Prostate gland (tissue), 2 donors: ENCODE results near the gene PIPOX. TPM values are rescaled to one million over a fixed set of nuclear protein-coding genes. Genes with fewer than 3 reads are reported as not detected.

Experiments
- DNase-seq: peaks from one replicate; pipeline ENCODE4 v3.0.0-alpha.2; 2019; ENCODE audit warnings: low spot score
- H3K27ac ChIP-seq, 2 donors: fragments of 200-600 bp; sonication (generic); 2 replicates each; pipeline ENCODE4 v1.5.1; 2017 to 2019
- H3K27me3 ChIP-seq: fragments of 200-600 bp; sonication (generic); replicated peaks from 2 replicates; pipeline ENCODE4 v1.5.1; 2019; ENCODE audit not compliant: insufficient read depth
- H3K36me3 ChIP-seq, 2 donors: fragments of 200-600 bp; sonication (generic); 1 replicate in 1 of 2; 2 replicates in 1 of 2; pipeline versions ENCODE4 v1.5.1 to v1.8.1; 2017 to 2019
- H3K4me1 ChIP-seq: fragments of 200-600 bp; sonication (generic); replicated peaks from 2 replicates; pipeline ENCODE4 v1.5.1; 2019
- H3K4me3 ChIP-seq, 2 donors: fragments of 200-600 bp; sonication (generic); 2 replicates each; pipeline ENCODE4 v1.5.1; 2017 to 2019
- H3K9me3 ChIP-seq: fragments of 200-600 bp; sonication (generic); 2 replicates; pipeline ENCODE4 v1.5.1; 2017
- POLR2A ChIP-seq: fragments of 450-650 bp; IDR thresholded peaks from one replicate; pipeline ENCODE4 v1.6.1; 2016; ENCODE audit warnings: antibody characterized with exemption, mild to moderate bottlenecking
- POLR2AphosphoS5 ChIP-seq: sonication (generic); formaldehyde crosslinking; IDR thresholded peaks from one replicate; pipeline ENCODE4 v1.6.1; 2017; ENCODE audit warnings: antibody characterized with exemption
- WGBS: methylation state at CpG from one replicate; pipeline ENCODE4 v1.1.5; 2018; 5-methylcytosine and 5-hydroxymethylcytosine counted together
- intact Hi-C: fragments of 100-400 bp; cut with DNase I; formaldehyde crosslinking; loops from one replicate; pipeline ENCODE4 v1.14.2; 2022
- total RNA-seq, 2 donors: library from RNA; depleted of rRNA; stranded (reverse); fragments of >200 nt; gene quantifications; one replicate each; pipeline ENCODE4 v1.1.0, GENCODE V29; 2016
- TF ChIP-seq, protein P1 (sequence below), 4 experiments: fragments of 200-600 bp in 2 of 4; fragments of 450-650 bp in 2 of 4; sonication (generic) in 2 of 4; IDR thresholded peaks; 1 replicate in 3 of 4; 2 replicates in 1 of 4; pipeline ENCODE4 v1.5.1; 2016 to 2019; ENCODE audit warnings: antibody characterized with exemption in 4 of 4, mild to moderate bottlenecking in 2 of 4, moderate library complexity in 2 of 4

Gene PIPOX
- total RNA-seq, 2 donors from 2014 or later: 3.1 to 6.2 TPM

GRCh38 chr17:29036584-29036983 lies 6.4 kb upstream of the PIPOX start:
- TF ChIP-seq, protein P1, sequence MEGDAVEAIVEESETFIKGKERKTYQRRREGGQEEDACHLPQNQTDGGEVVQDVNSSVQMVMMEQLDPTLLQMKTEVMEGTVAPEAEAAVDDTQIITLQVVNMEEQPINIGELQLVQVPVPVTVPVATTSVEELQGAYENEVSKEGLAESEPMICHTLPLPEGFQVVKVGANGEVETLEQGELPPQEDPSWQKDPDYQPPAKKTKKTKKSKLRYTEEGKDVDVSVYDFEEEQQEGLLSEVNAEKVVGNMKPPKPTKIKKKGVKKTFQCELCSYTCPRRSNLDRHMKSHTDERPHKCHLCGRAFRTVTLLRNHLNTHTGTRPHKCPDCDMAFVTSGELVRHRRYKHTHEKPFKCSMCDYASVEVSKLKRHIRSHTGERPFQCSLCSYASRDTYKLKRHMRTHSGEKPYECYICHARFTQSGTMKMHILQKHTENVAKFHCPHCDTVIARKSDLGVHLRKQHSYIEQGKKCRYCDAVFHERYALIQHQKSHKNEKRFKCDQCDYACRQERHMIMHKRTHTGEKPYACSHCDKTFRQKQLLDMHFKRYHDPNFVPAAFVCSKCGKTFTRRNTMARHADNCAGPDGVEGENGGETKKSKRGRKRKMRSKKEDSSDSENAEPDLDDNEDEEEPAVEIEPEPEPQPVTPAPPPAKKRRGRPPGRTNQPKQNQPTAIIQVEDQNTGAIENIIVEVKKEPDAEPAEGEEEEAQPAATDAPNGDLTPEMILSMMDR (IDR thresholded peaks at IDR 0.05): no peak
- no peak for TF ChIP-seq POLR2A
- no peak for TF ChIP-seq POLR2AphosphoS5
- no peak for DNase-seq
- Histone ChIP-seq H3K4me3 (no peak overlapping the region), H3K4me1 (no peaks in the 10 kb centered on the region), H3K9me3 (no peaks in the 10 kb centered on the region), H3K27me3 (no peaks in the 10 kb centered on the region), H3K27ac (no peak overlapping the region), H3K36me3 (no peaks in the 10 kb centered on the region)
- intact Hi-C loops: no loop called here
- 87% methylated on average over 5 of the region's 5 CpGs for WGBS

DNA sequence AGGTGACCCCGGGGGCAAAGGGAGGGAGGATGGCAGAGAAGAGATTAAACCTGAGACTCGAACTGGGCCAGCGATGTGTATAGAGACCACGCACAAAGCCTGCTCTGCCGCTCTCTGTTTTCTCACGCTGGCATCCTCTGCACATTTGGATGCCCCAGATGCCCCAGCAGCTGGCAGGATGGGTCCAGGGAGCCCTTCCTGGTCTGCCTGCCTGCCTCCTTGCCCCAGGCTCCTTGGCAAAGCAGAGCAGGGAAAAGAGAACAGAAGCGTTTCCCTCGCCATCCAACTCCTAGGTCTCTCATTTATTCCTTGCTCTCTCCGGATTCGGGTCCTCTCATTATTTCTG lies 5.2 kb upstream of the PIPOX start:
- H3K36me3 ChIP-seq: no peaks in the 10 kb centered on the region

GRCh38 chr17:29038085-29038795 lies 4.7 kb upstream of the PIPOX start:
- intact Hi-C loops: no loop called here
- WGBS: 24% methylated on average over 15 of the region's 15 CpGs

More for the DNA sequence above, 5.2 kb upstream of the PIPOX start:
- intact Hi-C loops: no loop called here
- no peak for DNase-seq
- Histone ChIP-seq H3K9me3 (no peaks in the 10 kb centered on the region), H3K4me3 (no peak overlapping the region), H3K27ac (no peak overlapping the region), H3K4me1 (no peaks in the 10 kb centered on the region), H3K27me3 (no peaks in the 10 kb centered on the region)
- 54% methylated on average over 10 of the region's 10 CpGs for WGBS
- no peak for TF ChIP-seq POLR2A
- TF ChIP-seq POLR2AphosphoS5: no peak
- TF ChIP-seq, protein P1 (IDR thresholded peaks at IDR 0.05): no peak

DNA sequence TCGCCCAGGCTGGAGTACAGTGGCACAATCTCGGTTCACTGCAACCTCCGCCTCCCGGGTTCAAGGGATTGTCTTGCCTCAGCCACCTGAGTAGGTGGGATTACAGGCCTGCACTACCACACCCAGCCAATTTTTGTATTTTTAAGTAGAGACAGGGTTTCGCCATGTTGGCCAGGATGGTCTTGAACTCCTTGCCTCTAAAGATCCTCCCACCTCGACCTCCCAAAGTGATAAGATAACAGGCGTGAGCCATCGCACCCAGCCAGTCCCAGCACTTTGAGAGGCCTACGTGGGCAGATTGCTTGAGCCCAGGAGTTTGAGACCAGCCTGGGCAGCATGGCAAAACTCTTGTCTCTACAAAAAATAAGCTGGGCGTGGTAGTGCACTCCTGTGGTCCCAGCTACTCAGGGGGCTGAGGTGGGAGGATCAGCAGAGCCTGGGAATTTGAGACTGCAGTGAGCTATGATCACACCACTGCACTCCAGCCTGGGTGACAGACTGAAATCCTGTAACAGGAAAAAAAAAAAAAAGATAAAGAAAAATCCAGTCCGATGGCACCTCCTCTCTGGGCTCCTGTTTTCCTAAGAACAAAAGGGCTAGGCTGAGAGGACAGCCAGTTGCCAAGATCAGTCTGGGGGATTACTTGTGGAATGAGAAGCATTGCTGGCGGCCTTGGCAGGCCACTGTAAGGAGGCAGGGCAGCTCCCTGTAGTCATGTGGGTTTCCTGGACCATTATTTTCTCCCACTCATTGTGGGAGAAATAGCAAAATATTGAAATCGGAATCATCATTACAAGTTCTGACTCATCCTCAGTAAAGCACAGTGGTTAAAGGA lies 3.0 kb upstream of the PIPOX start:
- H3K27ac ChIP-seq: no peak overlapping the region
- H3K27me3 ChIP-seq: no peaks in the 10 kb centered on the region
- no peaks in the 10 kb centered on the region for H3K36me3 ChIP-seq
- no peak overlapping the region for H3K4me3 ChIP-seq
- TF ChIP-seq, protein P1 (IDR thresholded peaks at IDR 0.05): no peak
- TF ChIP-seq POLR2A (no peak), POLR2AphosphoS5 (no peak)
- H3K4me1 ChIP-seq: no peaks in the 10 kb centered on the region
- DNase-seq: peak; percentile 28
- no peaks in the 10 kb centered on the region for H3K9me3 ChIP-seq
- intact Hi-C loops: no loop called here
- WGBS: 73% methylated on average over 10 of the region's 13 CpGs

More at GRCh38 chr17:29038085-29038795, 4.7 kb upstream of the PIPOX start:
- Histone ChIP-seq H3K9me3 (no peaks in the 10 kb centered on the region), H3K27me3 (no peaks in the 10 kb centered on the region), H3K4me1 (no peaks in the 10 kb centered on the region), H3K27ac (no peak overlapping the region), H3K4me3 (no peak overlapping the region), H3K36me3 (no peaks in the 10 kb centered on the region)
- DNase-seq: no peak
- TF ChIP-seq, protein P1 (IDR thresholded peaks at IDR 0.05): no peak
- TF ChIP-seq POLR2AphosphoS5: no peak
- TF ChIP-seq POLR2A: no peak
